GM23338 (cell line): Measurements from ENCODE around the gene VMP1. TPM values are rescaled to one million over a fixed set of nuclear protein-coding genes. Genes with fewer than 3 reads are reported as not detected.

ENCODE experiments used
- ATAC-seq: fragments of 200-7000 bp; cut with Tn5 transposase; 3 replicates; pipeline ENCODE4 v1.9.1; 2020
- DNase-seq: peaks from one replicate; pipeline ENCODE4 v3.0.0-alpha.2; 2015; ENCODE audit warnings: low spot score
- H2AFZ ChIP-seq: fragments of 200-600 bp; sonication (generic); 2 replicates; pipeline ENCODE4 v1.8.0; 2016; ENCODE audit warnings: antibody characterized with exemption, mild to moderate bottlenecking, moderate library complexity
- H3F3A ChIP-seq: fragments of 200-600 bp; sonication (generic); replicated peaks from 2 replicates; pipeline ENCODE4 v1.8.0; 2017; ENCODE audit warnings: antibody characterized with exemption, mixed run types, low read depth
- H3K27ac ChIP-seq: fragments of 200-600 bp; sonication (generic); 2 replicates; pipeline ENCODE4 v1.6.1; 2016; ENCODE audit warnings: low read depth
- H3K27me3 ChIP-seq: fragments of 200-600 bp; sonication (generic); 2 replicates; pipeline ENCODE4 v1.8.0; 2016; ENCODE audit warnings: mild to moderate bottlenecking, mixed run types, moderate library complexity; ENCODE audit not compliant: insufficient read depth
- H3K36me3 ChIP-seq: fragments of 200-600 bp; sonication (generic); 2 replicates; pipeline ENCODE4 v1.8.0; 2016; ENCODE audit warnings: mild to moderate bottlenecking; ENCODE audit not compliant: insufficient read depth
- H3K4me1 ChIP-seq: fragments of 200-600 bp; sonication (generic); 2 replicates; pipeline ENCODE4 v1.8.0; 2016; ENCODE audit warnings: mild to moderate bottlenecking, moderate library complexity; ENCODE audit not compliant: insufficient read depth
- H3K4me2 ChIP-seq: fragments of 200-600 bp; sonication (generic); 2 replicates; pipeline ENCODE4 v1.7.1; 2017; ENCODE audit warnings: mixed run types
- H3K4me3 ChIP-seq: fragments of 200-600 bp; sonication (generic); 2 replicates; pipeline ENCODE4 v1.6.1; 2016; ENCODE audit warnings: mixed run types
- H3K79me2 ChIP-seq: fragments of 200-600 bp; sonication (generic); replicated peaks from 2 replicates; pipeline ENCODE4 v1.8.0; 2017; ENCODE audit warnings: mild to moderate bottlenecking; ENCODE audit not compliant: insufficient read depth
- H3K9me2 ChIP-seq: fragments of 200-600 bp; sonication (generic); 2 replicates; pipeline ENCODE4 v1.8.0; 2017; ENCODE audit not compliant: insufficient read depth
- H4K20me1 ChIP-seq: fragments of 200-600 bp; sonication (generic); replicated peaks from 2 replicates; pipeline ENCODE4 v1.8.0; 2017; ENCODE audit warnings: mild to moderate bottlenecking; ENCODE audit not compliant: insufficient read depth
- H3K27ac Mint-ChIP-seq: 2 replicates; pipeline ENCODE4 v1.8.0; 2020; ENCODE audit warnings: inconsistent platforms, mild to moderate bottlenecking, moderate library complexity, mixed read lengths
- H3K27me3 Mint-ChIP-seq: 3 replicates; pipeline ENCODE4 v1.8.0; 2022; ENCODE audit warnings: low read depth, mild to moderate bottlenecking, moderate library complexity, mixed read lengths, inconsistent platforms; ENCODE audit not compliant: insufficient read depth, poor library complexity
- H3K36me3 Mint-ChIP-seq: 3 replicates; pipeline ENCODE4 v1.8.0; 2021; ENCODE audit warnings: low read depth, mild to moderate bottlenecking, inconsistent platforms, moderate library complexity, mixed read lengths
- H3K4me1 Mint-ChIP-seq: 3 replicates; pipeline ENCODE4 v1.8.0; 2020; ENCODE audit warnings: mild to moderate bottlenecking, inconsistent platforms, mixed read lengths
- H3K4me3 Mint-ChIP-seq: 3 replicates; pipeline ENCODE4 v1.8.0; 2021; ENCODE audit warnings: moderate library complexity, mild to moderate bottlenecking, inconsistent platforms, mixed read lengths
- H3K9me3 Mint-ChIP-seq: 3 replicates; pipeline ENCODE4 v1.8.0; 2020; ENCODE audit warnings: moderate library complexity, mild to moderate bottlenecking, inconsistent platforms, mixed read lengths
- CREB1 ChIP-seq: fragments of 250-450 bp; sonication (Bioruptor Pico); IDR thresholded peaks from 2 replicates; pipeline ENCODE4 v1.5.0; 2020; ENCODE audit warnings: low read depth, mild to moderate bottlenecking, moderate library complexity
- EZH2 ChIP-seq: fragments of 200-600 bp; sonication (generic); IDR thresholded peaks from one replicate; pipeline ENCODE4 v1.8.0; 2017; ENCODE audit warnings: antibody characterized with exemption, mild to moderate bottlenecking, low read depth; ENCODE audit not compliant: unreplicated experiment
- EZH2phosphoT487 ChIP-seq: fragments of 200-600 bp; sonication (generic); IDR thresholded peaks from one replicate; pipeline ENCODE4 v1.8.1; 2018; ENCODE audit warnings: antibody characterized with exemption; ENCODE audit not compliant: unreplicated experiment
- JUNB ChIP-seq: IDR thresholded peaks from one replicate; pipeline ENCODE4 v1.6.1; 2016; ENCODE audit warnings: antibody characterized with exemption; ENCODE audit not compliant: unreplicated experiment
- NANOG ChIP-seq: IDR thresholded peaks from 2 replicates; pipeline ENCODE4 v1.6.1; 2016; ENCODE audit warnings: antibody characterized with exemption, borderline replicate concordance
- POLR2AphosphoS5 ChIP-seq: IDR thresholded peaks from 2 replicates; pipeline ENCODE4 v1.6.1; 2016; ENCODE audit warnings: antibody characterized with exemption, low read depth
- STAT1 ChIP-seq: IDR thresholded peaks from one replicate; pipeline ENCODE4 v1.6.1; 2016; ENCODE audit warnings: antibody characterized with exemption; ENCODE audit not compliant: unreplicated experiment
- ZNF114 ChIP-seq: fragments of 250-450 bp; sonication (Bioruptor Pico); IDR thresholded peaks from 2 replicates; pipeline ENCODE4 v1.5.0; 2020; ENCODE audit warnings: mild to moderate bottlenecking, moderate library complexity
- ZNF331 ChIP-seq: fragments of 250-450 bp; sonication (Bioruptor Pico); IDR thresholded peaks from 2 replicates; pipeline ENCODE4 v1.5.0; 2020; ENCODE audit warnings: low read depth, mild to moderate bottlenecking, moderate library complexity
- polyA plus RNA-seq: library from polyadenylated mRNA; unstranded; fragments of >200 nt; fragmentation: Nextera tagmentation; extraction: Ambion mirVana; gene quantifications from 2 replicates; pipeline ENCODE4 v1.2.1, GENCODE V29; 2016
- total RNA-seq: library from RNA; depleted of rRNA; stranded (reverse); fragments of >200 nt; shearing (Covaris generic); gene quantifications from 2 replicates; pipeline ENCODE4 v1.2.3, GENCODE V29; 2014
- TF ChIP-seq, protein P1 (sequence below), 2 experiments: fragments of 200-600 bp in 1 of 2; sonication (generic) in 1 of 2; conservative IDR thresholded peaks; 2 replicates each; pipeline versions ENCODE4 v1.5.1 to v1.6.1; 2016 to 2017; ENCODE audit warnings: antibody characterized with exemption in 2 of 2, low read depth in 2 of 2, mild to moderate bottlenecking in 2 of 2, moderate library complexity in 1 of 2
- TF ChIP-seq, protein P2 (sequence below): IDR thresholded peaks from 2 replicates; pipeline ENCODE4 v1.6.1; 2016; ENCODE audit warnings: antibody characterized with exemption
- TF ChIP-seq, protein P3 (sequence below): IDR thresholded peaks from one replicate; pipeline ENCODE4 v1.6.1; 2018; ENCODE audit warnings: antibody characterized with exemption; ENCODE audit not compliant: unreplicated experiment
- TF ChIP-seq, protein P4 (sequence below): fragments of 250-450 bp; sonication (Bioruptor Pico); IDR thresholded peaks from 2 replicates; pipeline ENCODE4 v1.5.0; 2020; ENCODE audit warnings: mild to moderate bottlenecking, moderate library complexity

The VMP1 gene
- total and polyA plus RNA-seq, 2 experiments from 2014 or later: 70.1 to 112 TPM

DNA sequence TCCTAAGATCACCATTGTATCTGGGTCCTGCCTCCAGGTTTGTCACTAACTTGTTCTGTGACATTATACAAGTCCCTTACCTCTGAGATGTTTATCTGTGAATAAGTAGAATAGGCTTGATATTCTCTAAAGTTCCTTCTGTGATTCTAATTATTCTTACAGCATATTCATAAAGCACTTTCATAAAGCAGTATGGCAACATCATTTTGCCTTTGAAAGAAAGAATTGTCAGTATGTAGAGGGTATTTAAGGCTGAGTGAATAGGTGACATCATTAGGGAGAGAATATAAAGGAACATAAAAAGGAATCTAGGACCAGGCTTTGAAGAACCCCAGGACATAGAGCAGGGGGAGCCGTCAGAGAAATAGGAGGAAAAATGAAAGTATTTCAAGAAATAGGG, 15.6 kb downstream of the VMP1 start:
- Mint-ChIP-seq H3K27me3 (no peaks in the 10 kb centered on the region), H3K4me1 (peaks cover 9% of the 10 kb centered on the region; the same call in 2 of the 3 replicates), H3K4me3 (no peak overlapping the region), H3K36me3 (peaks cover 3% of the 10 kb centered on the region; the same call in 1 of the 3 replicates), H3K27ac (peak overlapping the region; percentile 2), H3K9me3 (no peaks in the 10 kb centered on the region)
- no peak for TF ChIP-seq POLR2AphosphoS5
- TF ChIP-seq STAT1: no peak
- TF ChIP-seq, protein P1, sequence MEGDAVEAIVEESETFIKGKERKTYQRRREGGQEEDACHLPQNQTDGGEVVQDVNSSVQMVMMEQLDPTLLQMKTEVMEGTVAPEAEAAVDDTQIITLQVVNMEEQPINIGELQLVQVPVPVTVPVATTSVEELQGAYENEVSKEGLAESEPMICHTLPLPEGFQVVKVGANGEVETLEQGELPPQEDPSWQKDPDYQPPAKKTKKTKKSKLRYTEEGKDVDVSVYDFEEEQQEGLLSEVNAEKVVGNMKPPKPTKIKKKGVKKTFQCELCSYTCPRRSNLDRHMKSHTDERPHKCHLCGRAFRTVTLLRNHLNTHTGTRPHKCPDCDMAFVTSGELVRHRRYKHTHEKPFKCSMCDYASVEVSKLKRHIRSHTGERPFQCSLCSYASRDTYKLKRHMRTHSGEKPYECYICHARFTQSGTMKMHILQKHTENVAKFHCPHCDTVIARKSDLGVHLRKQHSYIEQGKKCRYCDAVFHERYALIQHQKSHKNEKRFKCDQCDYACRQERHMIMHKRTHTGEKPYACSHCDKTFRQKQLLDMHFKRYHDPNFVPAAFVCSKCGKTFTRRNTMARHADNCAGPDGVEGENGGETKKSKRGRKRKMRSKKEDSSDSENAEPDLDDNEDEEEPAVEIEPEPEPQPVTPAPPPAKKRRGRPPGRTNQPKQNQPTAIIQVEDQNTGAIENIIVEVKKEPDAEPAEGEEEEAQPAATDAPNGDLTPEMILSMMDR (conservative IDR thresholded peaks at IDR 0.05; ENCODE audit: low read depth in 2 of 2): no peak
- TF ChIP-seq, protein P2, sequence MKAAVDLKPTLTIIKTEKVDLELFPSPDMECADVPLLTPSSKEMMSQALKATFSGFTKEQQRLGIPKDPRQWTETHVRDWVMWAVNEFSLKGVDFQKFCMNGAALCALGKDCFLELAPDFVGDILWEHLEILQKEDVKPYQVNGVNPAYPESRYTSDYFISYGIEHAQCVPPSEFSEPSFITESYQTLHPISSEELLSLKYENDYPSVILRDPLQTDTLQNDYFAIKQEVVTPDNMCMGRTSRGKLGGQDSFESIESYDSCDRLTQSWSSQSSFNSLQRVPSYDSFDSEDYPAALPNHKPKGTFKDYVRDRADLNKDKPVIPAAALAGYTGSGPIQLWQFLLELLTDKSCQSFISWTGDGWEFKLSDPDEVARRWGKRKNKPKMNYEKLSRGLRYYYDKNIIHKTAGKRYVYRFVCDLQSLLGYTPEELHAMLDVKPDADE: no peak
- no peak for TF ChIP-seq ZNF114 (CRISPR knock-in tag)
- no peak for TF ChIP-seq EZH2
- no peak for TF ChIP-seq JUNB
- no peak for TF ChIP-seq ZNF331 (CRISPR knock-in tag)
- no peak for TF ChIP-seq EZH2phosphoT487
- TF ChIP-seq, protein P3, sequence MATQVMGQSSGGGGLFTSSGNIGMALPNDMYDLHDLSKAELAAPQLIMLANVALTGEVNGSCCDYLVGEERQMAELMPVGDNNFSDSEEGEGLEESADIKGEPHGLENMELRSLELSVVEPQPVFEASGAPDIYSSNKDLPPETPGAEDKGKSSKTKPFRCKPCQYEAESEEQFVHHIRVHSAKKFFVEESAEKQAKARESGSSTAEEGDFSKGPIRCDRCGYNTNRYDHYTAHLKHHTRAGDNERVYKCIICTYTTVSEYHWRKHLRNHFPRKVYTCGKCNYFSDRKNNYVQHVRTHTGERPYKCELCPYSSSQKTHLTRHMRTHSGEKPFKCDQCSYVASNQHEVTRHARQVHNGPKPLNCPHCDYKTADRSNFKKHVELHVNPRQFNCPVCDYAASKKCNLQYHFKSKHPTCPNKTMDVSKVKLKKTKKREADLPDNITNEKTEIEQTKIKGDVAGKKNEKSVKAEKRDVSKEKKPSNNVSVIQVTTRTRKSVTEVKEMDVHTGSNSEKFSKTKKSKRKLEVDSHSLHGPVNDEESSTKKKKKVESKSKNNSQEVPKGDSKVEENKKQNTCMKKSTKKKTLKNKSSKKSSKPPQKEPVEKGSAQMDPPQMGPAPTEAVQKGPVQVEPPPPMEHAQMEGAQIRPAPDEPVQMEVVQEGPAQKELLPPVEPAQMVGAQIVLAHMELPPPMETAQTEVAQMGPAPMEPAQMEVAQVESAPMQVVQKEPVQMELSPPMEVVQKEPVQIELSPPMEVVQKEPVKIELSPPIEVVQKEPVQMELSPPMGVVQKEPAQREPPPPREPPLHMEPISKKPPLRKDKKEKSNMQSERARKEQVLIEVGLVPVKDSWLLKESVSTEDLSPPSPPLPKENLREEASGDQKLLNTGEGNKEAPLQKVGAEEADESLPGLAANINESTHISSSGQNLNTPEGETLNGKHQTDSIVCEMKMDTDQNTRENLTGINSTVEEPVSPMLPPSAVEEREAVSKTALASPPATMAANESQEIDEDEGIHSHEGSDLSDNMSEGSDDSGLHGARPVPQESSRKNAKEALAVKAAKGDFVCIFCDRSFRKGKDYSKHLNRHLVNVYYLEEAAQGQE: no peak
- TF ChIP-seq, protein P4, sequence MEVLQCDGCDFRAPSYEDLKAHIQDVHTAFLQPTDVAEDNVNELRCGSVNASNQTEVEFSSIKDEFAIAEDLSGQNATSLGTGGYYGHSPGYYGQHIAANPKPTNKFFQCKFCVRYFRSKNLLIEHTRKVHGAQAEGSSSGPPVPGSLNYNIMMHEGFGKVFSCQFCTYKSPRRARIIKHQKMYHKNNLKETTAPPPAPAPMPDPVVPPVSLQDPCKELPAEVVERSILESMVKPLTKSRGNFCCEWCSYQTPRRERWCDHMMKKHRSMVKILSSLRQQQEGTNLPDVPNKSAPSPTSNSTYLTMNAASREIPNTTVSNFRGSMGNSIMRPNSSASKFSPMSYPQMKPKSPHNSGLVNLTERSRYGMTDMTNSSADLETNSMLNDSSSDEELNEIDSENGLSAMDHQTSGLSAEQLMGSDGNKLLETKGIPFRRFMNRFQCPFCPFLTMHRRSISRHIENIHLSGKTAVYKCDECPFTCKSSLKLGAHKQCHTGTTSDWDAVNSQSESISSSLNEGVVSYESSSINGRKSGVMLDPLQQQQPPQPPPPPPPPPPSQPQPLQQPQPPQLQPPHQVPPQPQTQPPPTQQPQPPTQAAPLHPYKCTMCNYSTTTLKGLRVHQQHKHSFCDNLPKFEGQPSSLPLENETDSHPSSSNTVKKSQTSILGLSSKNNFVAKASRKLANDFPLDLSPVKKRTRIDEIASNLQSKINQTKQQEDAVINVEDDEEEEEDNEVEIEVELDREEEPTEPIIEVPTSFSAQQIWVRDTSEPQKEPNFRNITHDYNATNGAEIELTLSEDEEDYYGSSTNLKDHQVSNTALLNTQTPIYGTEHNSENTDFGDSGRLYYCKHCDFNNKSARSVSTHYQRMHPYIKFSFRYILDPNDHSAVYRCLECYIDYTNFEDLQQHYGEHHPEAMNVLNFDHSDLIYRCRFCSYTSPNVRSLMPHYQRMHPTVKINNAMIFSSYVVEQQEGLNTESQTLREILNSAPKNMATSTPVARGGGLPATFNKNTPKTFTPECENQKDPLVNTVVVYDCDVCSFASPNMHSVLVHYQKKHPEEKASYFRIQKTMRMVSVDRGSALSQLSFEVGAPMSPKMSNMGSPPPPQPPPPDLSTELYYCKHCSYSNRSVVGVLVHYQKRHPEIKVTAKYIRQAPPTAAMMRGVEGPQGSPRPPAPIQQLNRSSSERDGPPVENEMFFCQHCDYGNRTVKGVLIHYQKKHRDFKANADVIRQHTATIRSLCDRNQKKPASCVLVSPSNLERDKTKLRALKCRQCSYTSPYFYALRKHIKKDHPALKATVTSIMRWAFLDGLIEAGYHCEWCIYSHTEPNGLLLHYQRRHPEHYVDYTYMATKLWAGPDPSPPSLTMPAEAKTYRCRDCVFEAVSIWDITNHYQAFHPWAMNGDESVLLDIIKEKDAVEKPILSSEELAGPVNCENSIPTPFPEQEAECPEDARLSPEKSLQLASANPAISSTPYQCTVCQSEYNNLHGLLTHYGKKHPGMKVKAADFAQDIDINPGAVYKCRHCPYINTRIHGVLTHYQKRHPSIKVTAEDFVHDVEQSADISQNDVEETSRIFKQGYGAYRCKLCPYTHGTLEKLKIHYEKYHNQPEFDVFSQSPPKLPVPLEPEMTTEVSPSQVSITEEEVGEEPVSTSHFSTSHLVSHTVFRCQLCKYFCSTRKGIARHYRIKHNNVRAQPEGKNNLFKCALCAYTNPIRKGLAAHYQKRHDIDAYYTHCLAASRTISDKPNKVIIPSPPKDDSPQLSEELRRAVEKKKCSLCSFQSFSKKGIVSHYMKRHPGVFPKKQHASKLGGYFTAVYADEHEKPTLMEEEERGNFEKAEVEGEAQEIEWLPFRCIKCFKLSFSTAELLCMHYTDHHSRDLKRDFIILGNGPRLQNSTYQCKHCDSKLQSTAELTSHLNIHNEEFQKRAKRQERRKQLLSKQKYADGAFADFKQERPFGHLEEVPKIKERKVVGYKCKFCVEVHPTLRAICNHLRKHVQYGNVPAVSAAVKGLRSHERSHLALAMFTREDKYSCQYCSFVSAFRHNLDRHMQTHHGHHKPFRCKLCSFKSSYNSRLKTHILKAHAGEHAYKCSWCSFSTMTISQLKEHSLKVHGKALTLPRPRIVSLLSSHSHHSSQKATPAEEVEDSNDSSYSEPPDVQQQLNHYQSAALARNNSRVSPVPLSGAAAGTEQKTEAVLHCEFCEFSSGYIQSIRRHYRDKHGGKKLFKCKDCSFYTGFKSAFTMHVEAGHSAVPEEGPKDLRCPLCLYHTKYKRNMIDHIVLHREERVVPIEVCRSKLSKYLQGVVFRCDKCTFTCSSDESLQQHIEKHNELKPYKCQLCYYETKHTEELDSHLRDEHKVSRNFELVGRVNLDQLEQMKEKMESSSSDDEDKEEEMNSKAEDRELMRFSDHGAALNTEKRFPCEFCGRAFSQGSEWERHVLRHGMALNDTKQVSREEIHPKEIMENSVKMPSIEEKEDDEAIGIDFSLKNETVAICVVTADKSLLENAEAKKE (CRISPR knock-in tag): no peak
- TF ChIP-seq NANOG: no peak
- no peak for TF ChIP-seq CREB1 (CRISPR knock-in tag)
- no peaks in the 10 kb centered on the region for H3K36me3 ChIP-seq
- H3K9me2 ChIP-seq: no peaks in the 10 kb centered on the region
- peak overlapping the region; percentile 54 for H3K4me2 ChIP-seq
- no peak overlapping the region for H3K4me3 ChIP-seq
- no peaks in the 10 kb centered on the region; the same call in 1 of the 2 replicates for H4K20me1 ChIP-seq
- H3K4me1 ChIP-seq: peaks cover 16% of the 10 kb centered on the region
- peaks cover 63% of the 10 kb centered on the region for H3K79me2 ChIP-seq
- no peak overlapping the region for H2AFZ ChIP-seq
- peak overlapping the region; percentile 12; the same call in 1 of the 2 replicates for H3K27ac ChIP-seq
- H3K27me3 ChIP-seq: no peaks in the 10 kb centered on the region
- no peaks in the 10 kb centered on the region for H3F3A ChIP-seq
- ATAC-seq: no peak; the same call in 1 of the 3 replicates
- no peak for DNase-seq
